H1 (cell line): Measurements from ENCODE around the gene MSL3B.
"Not testable (repeated sequence)": the region's sequence is repeated elsewhere in the genome, so short reads cannot be mapped to it uniquely, and the experiment has no call there.

Source experiments
- CTCF ChIA-PET: fragments of 300-600 bp; sonication (Branson Sonifier 250); formaldehyde crosslinking; loops from one replicate; lab custom pipeline; 2021; ENCODE audit not compliant: partially characterized antibody; lab: Charles Lee
- POLR2A ChIA-PET: fragments of 300-600 bp; sonication (Branson Sonifier 250); formaldehyde crosslinking; loops from one replicate; lab custom pipeline; 2021; ENCODE audit warnings: inconsistent platforms; ENCODE audit not compliant: partially characterized antibody; lab: Charles Lee
- DNase-seq, 2 experiments: peaks; one replicate each; pipeline versions ENCODE4 v3.0.0 to v3.0.0-alpha.2; 2010 to 2022; ENCODE audit warnings: low spot score in 2 of 2, low read depth in 1 of 2, mixed read lengths in 1 of 2
- FAIRE-seq: peaks from 2 replicates; lab custom pipeline; 2011; peaks lifted over from hg19 to GRCh38; lab: Jason Lieb, UNC
- H2AFZ ChIP-seq: 2 replicates; pipeline ENCODE4 v1.8.1; 2012; ENCODE audit warnings: low read length, inconsistent platforms
- H2AK5ac ChIP-seq: 2 replicates; pipeline ENCODE4 v1.6.1; 2013; ENCODE audit warnings: low read depth, low read length
- H2BK120ac ChIP-seq: replicated peaks from 2 replicates; pipeline ENCODE3; 2013; ENCODE audit warnings: low read depth, low read length, inconsistent platforms
- H2BK12ac ChIP-seq: 2 replicates; pipeline ENCODE4 v1.6.1; 2013; ENCODE audit warnings: low read depth, low read length
- H2BK15ac ChIP-seq: 2 replicates; pipeline ENCODE4 v1.6.1; 2013; ENCODE audit warnings: low read length
- H2BK20ac ChIP-seq: 2 replicates; pipeline ENCODE4 v1.6.1; 2013; ENCODE audit warnings: low read length
- H2BK5ac ChIP-seq: 2 replicates; pipeline ENCODE4 v1.6.1; 2013; ENCODE audit warnings: low read depth, low read length
- H3K14ac ChIP-seq: 2 replicates; pipeline ENCODE4 v1.6.1; 2013; ENCODE audit warnings: inconsistent platforms; ENCODE audit not compliant: insufficient read length
- H3K18ac ChIP-seq: 2 replicates; pipeline ENCODE4 v1.6.1; 2013; ENCODE audit warnings: low read length; ENCODE audit errors: extremely low read depth
- H3K23ac ChIP-seq: 2 replicates; pipeline ENCODE4 v1.6.1; 2013; ENCODE audit warnings: inconsistent platforms; ENCODE audit not compliant: insufficient read length
- H3K23me2 ChIP-seq: 2 replicates; pipeline ENCODE4 v1.6.1; 2013; ENCODE audit warnings: low read depth, low read length
- H3K27ac ChIP-seq: 2 replicates; pipeline ENCODE4 v1.6.1; 2011; ENCODE audit warnings: low read depth, low read length, inconsistent platforms
- H3K27me3 ChIP-seq, 4 experiments: replicated peaks in 1 of 4; 1 replicate in 1 of 4; 2 replicates in 3 of 4; pipeline versions ENCODE4 v1.6.1 to v1.8.1; 2011 to 2013; ENCODE audit warnings: low read length in 3 of 4, mild to moderate bottlenecking in 3 of 4, inconsistent platforms in 2 of 4, mixed read lengths in 2 of 4, moderate library complexity in 1 of 4; ENCODE audit not compliant: control insufficient read depth in 3 of 4, insufficient read depth in 3 of 4; ENCODE audit errors: extremely low read depth in 1 of 4
- H3K36me3 ChIP-seq, 4 experiments: 2 replicates each; pipeline versions ENCODE4 v1.6.1 to v1.8.1; 2011 to 2013; ENCODE audit warnings: mild to moderate bottlenecking in 4 of 4, low read length in 3 of 4, moderate library complexity in 2 of 4, control low read depth in 1 of 4, inconsistent platforms in 1 of 4; ENCODE audit not compliant: insufficient read depth in 4 of 4, control insufficient read depth in 2 of 4
- H3K4ac ChIP-seq: replicated peaks from 2 replicates; pipeline ENCODE3; 2013; ENCODE audit warnings: low read length, low read depth, mixed read lengths, inconsistent platforms; ENCODE audit not compliant: insufficient read length
- H3K4me1 ChIP-seq, 4 experiments: replicated peaks in 1 of 4; 1 replicate in 1 of 4; 2 replicates in 3 of 4; pipeline versions ENCODE4 v1.6.1 to v1.8.1; 2011 to 2013; ENCODE audit warnings: low read length in 3 of 4, inconsistent platforms in 2 of 4, mixed read lengths in 1 of 4; ENCODE audit not compliant: insufficient read depth in 4 of 4, control insufficient read depth in 3 of 4
- H3K4me2 ChIP-seq, 2 experiments: 2 replicates each; pipeline versions ENCODE4 v1.6.1 to v1.8.1; 2011 to 2013; ENCODE audit warnings: low read depth in 2 of 2, low read length in 2 of 2, control low read depth in 1 of 2, inconsistent platforms in 1 of 2, mild to moderate bottlenecking in 1 of 2; ENCODE audit not compliant: insufficient read depth in 1 of 2
- H3K4me3 ChIP-seq, 4 experiments: fragments of 200-600, 300-600 bp in 1 of 4; sonication (generic), shearing (Covaris generic), sonication (Bioruptor Twin) in 1 of 4; 2 replicates each; pipeline versions ENCODE4 v1.5.1 to v1.8.1; 2011 to 2016; ENCODE audit warnings: low read length in 4 of 4, low read depth in 3 of 4, control low read depth in 2 of 4, inconsistent platforms in 2 of 4, mild to moderate bottlenecking in 2 of 4, mixed read lengths in 1 of 4, moderate library complexity in 1 of 4; ENCODE audit not compliant: insufficient read depth in 2 of 4; ENCODE audit errors: extremely low read depth in 1 of 4
- H3K56ac ChIP-seq: replicated peaks from 2 replicates; pipeline ENCODE3; 2013; ENCODE audit warnings: low read depth, mild to moderate bottlenecking, mixed read lengths, low read length, inconsistent platforms; ENCODE audit not compliant: insufficient read length
- H3K79me1 ChIP-seq: 2 replicates; pipeline ENCODE4 v1.6.1; 2013; ENCODE audit warnings: low read depth, low read length, control low read depth
- H3K79me2 ChIP-seq, 2 experiments: 2 replicates each; pipeline versions ENCODE4 v1.6.1 to v1.8.1; 2012 to 2013; ENCODE audit warnings: low read length in 2 of 2, mild to moderate bottlenecking in 2 of 2, inconsistent platforms in 1 of 2; ENCODE audit not compliant: insufficient read depth in 2 of 2, control insufficient read depth in 1 of 2
- H3K9ac ChIP-seq, 4 experiments: replicated peaks in 1 of 4; 1 replicate in 1 of 4; 2 replicates in 3 of 4; pipeline versions ENCODE4 v1.6.1 to v1.8.1; 2011 to 2013; ENCODE audit warnings: low read depth in 3 of 4, low read length in 3 of 4, control low read depth in 2 of 4, mild to moderate bottlenecking in 2 of 4, moderate library complexity in 2 of 4, inconsistent platforms in 1 of 4; ENCODE audit errors: extremely low read depth in 1 of 4
- H3K9me3 ChIP-seq, 2 experiments: 2 replicates each; pipeline versions ENCODE4 v1.6.1 to v1.8.1; 2012 to 2013; ENCODE audit warnings: mild to moderate bottlenecking in 2 of 2, moderate library complexity in 2 of 2, control low read depth in 1 of 2, inconsistent platforms in 1 of 2, low read depth in 1 of 2, low read length in 1 of 2, mixed read lengths in 1 of 2; ENCODE audit not compliant: insufficient read depth in 2 of 2
- H4K20me1 ChIP-seq, 2 experiments: replicated peaks in 1 of 2; 2 replicates each; pipeline versions ENCODE3 to v1.8.1; 2011 to 2013; ENCODE audit warnings: inconsistent platforms in 2 of 2, low read length in 2 of 2, mild to moderate bottlenecking in 1 of 2; ENCODE audit not compliant: insufficient read depth in 2 of 2, control insufficient read depth in 1 of 2
- H4K5ac ChIP-seq: 2 replicates; pipeline ENCODE4 v1.6.1; 2013; ENCODE audit warnings: low read length, low read depth, mixed read lengths, inconsistent platforms; ENCODE audit not compliant: insufficient read length
- H4K8ac ChIP-seq: 2 replicates; pipeline ENCODE4 v1.8.0; 2013; ENCODE audit warnings: mild to moderate bottlenecking, moderate library complexity, low read length, inconsistent platforms; ENCODE audit not compliant: insufficient read depth; ENCODE audit errors: extremely low read depth
- H4K91ac ChIP-seq: replicated peaks from 2 replicates; pipeline ENCODE3; 2013; ENCODE audit warnings: low read length, mixed read lengths, inconsistent platforms; ENCODE audit not compliant: insufficient read length
- ATF3 ChIP-seq: IDR thresholded peaks from 2 replicates; pipeline ENCODE4 v1.6.1; 2011; ENCODE audit warnings: low read depth, mild to moderate bottlenecking, low read length; ENCODE audit not compliant: insufficient read depth
- BACH1 ChIP-seq: IDR thresholded peaks from 2 replicates; pipeline ENCODE4 v1.6.1; 2012; ENCODE audit warnings: low read length, improper control_type of control experiment
- BCL11A ChIP-seq, 2 experiments: IDR thresholded peaks; one replicate each; pipeline ENCODE4 v1.6.1; 2011; ENCODE audit warnings: low read depth in 2 of 2, low read length in 2 of 2, mild to moderate bottlenecking in 2 of 2
- CHD1 ChIP-seq: IDR thresholded peaks from 2 replicates; pipeline ENCODE4 v1.6.1; 2012; ENCODE audit warnings: low read depth, low read length, improper control_type of control experiment
- POLR2AphosphoS5 ChIP-seq: IDR thresholded peaks from 2 replicates; pipeline ENCODE4 v1.6.1; 2011; ENCODE audit warnings: low read depth, low read length
- RFX5 ChIP-seq: IDR thresholded peaks from 2 replicates; pipeline ENCODE4 v1.6.1; 2011; ENCODE audit warnings: low read depth, low read length, improper control_type of control experiment, borderline replicate concordance
- SP2 ChIP-seq: IDR thresholded peaks from 2 replicates; pipeline ENCODE4 v1.6.1; 2012; ENCODE audit warnings: mild to moderate bottlenecking, low read length, inconsistent platforms
- SUZ12 ChIP-seq: fragments of 200-600 bp; sonication (generic); IDR thresholded peaks from 2 replicates; pipeline ENCODE4 v1.6.1; 2012; ENCODE audit warnings: mild to moderate bottlenecking, inconsistent platforms, low read length, moderate library complexity, mixed read lengths
- WGBS, 2 experiments: shearing (Covaris generic) in 1 of 2; methylation state at CpG; one replicate each; pipeline versions ENCODE4 v1.1.6 to v1.1.7; 2013 to 2015; ENCODE audit warnings: low lambda C conversion rate in 2 of 2, mixed read lengths in 2 of 2, inconsistent platforms in 1 of 2, low coverage in 1 of 2, missing lambda C conversion rate in 1 of 2; ENCODE audit not compliant: insufficient replicate concordance in 2 of 2, insufficient coverage in 1 of 2, insufficient read length in 1 of 2; ENCODE audit errors: extremely low coverage in 1 of 2, missing lambda C conversion rate in 1 of 2; 5-methylcytosine and 5-hydroxymethylcytosine counted together

MSL3B gene

GRCh38 chr2:233882353-233882752, 14.2 kb upstream of the MSL3B start (continued):
- TF ChIP-seq SP2: no peak
- no peak for TF ChIP-seq RFX5
- no peak for TF ChIP-seq SUZ12
- no peak for TF ChIP-seq POLR2AphosphoS5
- no peak for TF ChIP-seq CHD1
- TF ChIP-seq BACH1: no peak
- TF ChIP-seq BCL11A (IDR thresholded peaks at IDR 0.05; ENCODE audit: low read depth in 2 of 2, low read length in 2 of 2): no peak
- TF ChIP-seq ATF3: no peak

DNA sequence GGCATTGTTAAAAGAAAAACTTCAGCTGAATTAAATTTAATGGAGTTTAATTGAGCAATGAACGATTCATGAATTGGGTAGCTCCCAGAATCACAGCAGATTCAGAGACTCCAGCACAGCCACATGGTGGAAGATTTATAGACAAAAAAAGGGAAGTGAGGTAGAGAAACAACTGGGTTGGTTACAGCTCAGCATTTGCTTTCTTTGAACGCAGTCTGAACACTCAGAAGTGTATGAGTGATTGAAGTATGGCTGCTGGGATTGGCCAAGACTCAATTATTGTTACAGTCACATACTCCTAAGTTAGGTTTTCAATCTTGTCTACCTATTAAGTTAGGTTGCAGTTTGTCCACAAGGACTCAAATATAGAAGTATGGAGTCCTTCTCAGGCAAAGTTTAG, 3.9 kb upstream of the MSL3B start:
- H3K4me1 ChIP-seq, H3K79me1 ChIP-seq, H3K56ac ChIP-seq, FAIRE-seq, H3K23ac ChIP-seq, H4K91ac ChIP-seq, H3K4ac ChIP-seq, H2BK20ac ChIP-seq, CTCF ChIA-PET, POLR2A ChIA-PET, H3K9me3 ChIP-seq, H3K27me3 ChIP-seq, H2BK12ac ChIP-seq, DNase-seq, H2BK15ac ChIP-seq, H3K9ac ChIP-seq, H2AFZ ChIP-seq, H3K4me2 ChIP-seq, H3K23me2 ChIP-seq, H4K20me1 ChIP-seq, H4K5ac ChIP-seq, H2AK5ac ChIP-seq, H2BK5ac ChIP-seq, H3K4me3 ChIP-seq, H2BK120ac ChIP-seq, H3K18ac ChIP-seq, H3K27ac ChIP-seq, H4K8ac ChIP-seq, H3K79me2 ChIP-seq, H3K14ac ChIP-seq, H3K36me3 ChIP-seq: not testable (repeated sequence)
- WGBS, 2 experiments: 85% methylated on average over 2 of the region's 2 CpGs; no CpG with 5 or more reads in 1 of the 2 experiments
